Medulla oblongata (tissue), 1 donor: Measurements from ENCODE around the gene CDHR2.

ENCODE experiments used
- DNase-seq: peaks from one replicate; pipeline ENCODE4 v3.0.0-alpha.2; 2015; ENCODE audit errors: extremely low spot score

CDHR2 gene

GRCh38 chr5:176529116-176529740 lies 19.9 kb upstream of the CDHR2 start:
- DNase-seq: no peak

GRCh38 chr5:176529741-176530141 lies 19.4 kb upstream of the CDHR2 start:
- DNase-seq: no peak

GRCh38 chr5:176530393-176530982 lies 18.7 kb upstream of the CDHR2 start:
- DNase-seq: no peak

GRCh38 chr5:176530983-176531901 lies 17.9 kb upstream of the CDHR2 start:
- peak; percentile 89 for DNase-seq

- DNase-seq: no peak
These were observed 17.1 kb upstream of the CDHR2 start for GRCh38 chr5:176531902-176532493.

GRCh38 chr5:176532795-176533194 lies 16.3 kb upstream of the CDHR2 start:
- no peak for DNase-seq

- DNase-seq: peak; percentile 69
These were observed 15.8 kb upstream of the CDHR2 start for GRCh38 chr5:176533390-176533789.

- no peak for DNase-seq
These were observed 15.1 kb upstream of the CDHR2 start for GRCh38 chr5:176533894-176534611.

- no peak for DNase-seq
These were observed 14.5 kb upstream of the CDHR2 start for GRCh38 chr5:176534640-176535039.

GRCh38 chr5:176535101-176535663 lies 14.0 kb upstream of the CDHR2 start:
- DNase-seq: peak; percentile 57

- DNase-seq: no peak
These were observed 13.4 kb upstream of the CDHR2 start for GRCh38 chr5:176535664-176536131.

GRCh38 chr5:176536132-176536901 lies 12.8 kb upstream of the CDHR2 start:
- DNase-seq: peak; percentile 88

GRCh38 chr5:176536902-176537553 lies 12.1 kb upstream of the CDHR2 start, which contains the start of gene RNF44:
TSS of gene RNF44 (minus strand) at chr5:176537402. CDS start at chr5:176532472, 4,930 bp downstream.
- peak; percentile 98 for DNase-seq

- DNase-seq: peak; percentile 99
These were observed 11.4 kb upstream of the CDHR2 start for GRCh38 chr5:176537554-176538229.

GRCh38 chr5:176538230-176538988 lies 10.7 kb upstream of the CDHR2 start:
- DNase-seq: no peak

GRCh38 chr5:176538989-176539384 lies 10.2 kb upstream of the CDHR2 start:
- no peak for DNase-seq

GRCh38 chr5:176540476-176540899 lies 8.7 kb upstream of the CDHR2 start:
- DNase-seq: no peak

- no peak for DNase-seq
These were observed 8.2 kb upstream of the CDHR2 start for GRCh38 chr5:176540956-176541337.
